WI38 (cell line): ENCODE data around the gene SRRM3.

Experiments
- H3K4me3 ChIP-seq: 2 replicates; pipeline ENCODE4 v1.5.1; 2011; ENCODE audit warnings: low read depth, mild to moderate bottlenecking, control low read depth, low read length
- CTCF ChIP-seq: IDR thresholded peaks from 2 replicates; pipeline ENCODE4 v1.5.1; 2012; ENCODE audit warnings: low read depth, mild to moderate bottlenecking, control low read depth, low read length

Gene SRRM3

GRCh38 chr7:76185187-76185896 is 16.4 kb upstream of the SRRM3 start:
- no peak for TF ChIP-seq CTCF
- no peak overlapping the region for H3K4me3 ChIP-seq

GRCh38 chr7:76187272-76187671 is 14.4 kb upstream of the SRRM3 start:
- TF ChIP-seq CTCF = no peak
- H3K4me3 ChIP-seq = no peak overlapping the region

- no peak overlapping the region for H3K4me3 ChIP-seq
- no peak for TF ChIP-seq CTCF
Measured at GRCh38 chr7:76189276-76189675, 12.4 kb upstream of the SRRM3 start.

GRCh38 chr7:76191783-76192240 is 9.9 kb upstream of the SRRM3 start:
- no peak overlapping the region for H3K4me3 ChIP-seq
- TF ChIP-seq CTCF = no peak

GRCh38 chr7:76193466-76193865 is 8.2 kb upstream of the SRRM3 start:
- no peak overlapping the region for H3K4me3 ChIP-seq
- no peak for TF ChIP-seq CTCF

- TF ChIP-seq CTCF = no peak
- H3K4me3 ChIP-seq = no peak overlapping the region
Measured at GRCh38 chr7:76193883-76194282, 7.8 kb upstream of the SRRM3 start.

GRCh38 chr7:76196786-76197185 is 4.9 kb upstream of the SRRM3 start:
- H3K4me3 ChIP-seq = no peak overlapping the region
- no peak for TF ChIP-seq CTCF
